CD8-positive, alpha-beta memory T cell (primary cell): Measurements from ENCODE around the gene REN. TPM values are rescaled to one million over a fixed set of nuclear protein-coding genes. Genes with fewer than 3 reads are reported as not detected.

ENCODE experiments used
- CTCF ChIA-PET: fragments of 350-600 bp; sonication (Branson Sonifier 250); formaldehyde crosslinking; loops from one replicate; lab custom pipeline; 2021; ENCODE audit warnings: antibody characterized with exemption; lab: Charles Lee
- POLR2A ChIA-PET: fragments of 350-600 bp; sonication (Branson Sonifier 250); formaldehyde crosslinking; loops from one replicate; lab custom pipeline; 2021; ENCODE audit warnings: antibody characterized with exemption; lab: Charles Lee
- DNase-seq, 5 donors: peaks; one replicate each; pipeline versions ENCODE4 v3.0.0 to v3.0.0-alpha.2; 2020 to 2022; ENCODE audit warnings: mixed read lengths in 1 of 5
- H3K27ac ChIP-seq: one replicate; pipeline ENCODE4 v1.7.0; 2013; ENCODE audit warnings: low read depth, mild to moderate bottlenecking, low read length, moderate library complexity
- H3K27me3 ChIP-seq: 2 replicates; pipeline ENCODE4 v1.7.0; 2013; ENCODE audit warnings: low read length, mild to moderate bottlenecking; ENCODE audit not compliant: insufficient read depth, poor library complexity, severe bottlenecking
- H3K36me3 ChIP-seq: 2 replicates; pipeline ENCODE4 v1.7.0; 2013; ENCODE audit warnings: mild to moderate bottlenecking, low read length, moderate library complexity; ENCODE audit not compliant: insufficient read depth
- H3K4me1 ChIP-seq: 2 replicates; pipeline ENCODE4 v1.7.0; 2013; ENCODE audit warnings: mild to moderate bottlenecking, low read length, moderate library complexity; ENCODE audit not compliant: insufficient read depth
- H3K4me3 ChIP-seq: 2 replicates; pipeline ENCODE4 v1.7.0; 2013; ENCODE audit warnings: mild to moderate bottlenecking, low read length
- H3K9me3 ChIP-seq: 2 replicates; pipeline ENCODE4 v1.7.0; 2013; ENCODE audit warnings: mild to moderate bottlenecking, low read length
- H3K27ac Mint-ChIP-seq, 8 donors: one replicate each; pipeline ENCODE4 v1.8.0; 2020 to 2021; ENCODE audit warnings: mixed read lengths in 8 of 8, mild to moderate bottlenecking in 6 of 8, inconsistent platforms in 3 of 8, moderate library complexity in 3 of 8
- H3K27me3 Mint-ChIP-seq, 2 donors: one replicate each; pipeline ENCODE4 v1.8.0; 2020 to 2021; ENCODE audit warnings: mixed read lengths in 2 of 2, mild to moderate bottlenecking in 1 of 2, moderate library complexity in 1 of 2
- H3K36me3 Mint-ChIP-seq, 3 donors: one replicate each; pipeline ENCODE4 v1.8.0; 2020 to 2021; ENCODE audit warnings: mixed read lengths in 3 of 3, inconsistent platforms in 1 of 3, mild to moderate bottlenecking in 1 of 3
- H3K4me1 Mint-ChIP-seq, 3 donors: one replicate each; pipeline ENCODE4 v1.8.0; 2020 to 2021; ENCODE audit warnings: mixed read lengths in 3 of 3, inconsistent platforms in 1 of 3, mild to moderate bottlenecking in 1 of 3
- H3K4me3 Mint-ChIP-seq, 7 donors: one replicate each; pipeline ENCODE4 v1.8.0; 2020 to 2021; ENCODE audit warnings: mixed read lengths in 7 of 7, mild to moderate bottlenecking in 6 of 7, moderate library complexity in 4 of 7, inconsistent platforms in 2 of 7
- H3K9me3 Mint-ChIP-seq, 5 donors: one replicate each; pipeline ENCODE4 v1.8.0; 2020 to 2022; ENCODE audit warnings: mixed read lengths in 5 of 5, mild to moderate bottlenecking in 3 of 5, moderate library complexity in 2 of 5, inconsistent platforms in 1 of 5
- polyA plus RNA-seq: library from polyadenylated mRNA; unstranded; fragments of 300-500 nt; fragmentation: Illumina TruSeq; gene quantifications from one replicate; pipeline ENCODE4 v1.2.3, GENCODE V29; 2021
- total RNA-seq, 2 experiments: library from RNA; stranded (reverse); gene quantifications; one replicate each; pipeline ENCODE4 v1.2.3, GENCODE V29; 2021

Gene REN
- total and polyA plus RNA-seq, 3 experiments from 2014 or later: not detected

- H3K27ac ChIP-seq: no peak overlapping the region
- H3K36me3 ChIP-seq: no peaks in the 10 kb centered on the region
- peaks cover 0 to 3% (median 1%) of the 10 kb centered on the region in 3 donors for H3K4me1 Mint-ChIP-seq
- H3K4me3 ChIP-seq: no peak overlapping the region
- H3K9me3 ChIP-seq: no peaks in the 10 kb centered on the region
- ChIA-PET POLR2A (no interaction called here), CTCF (no interaction called here)
- H3K36me3 Mint-ChIP-seq: peaks cover 0 to 3% (median 2%) of the 10 kb centered on the region in 3 donors
- H3K27ac Mint-ChIP-seq: no peak overlapping the region
- no peaks in the 10 kb centered on the region for H3K27me3 ChIP-seq
- no peaks in the 10 kb centered on the region for H3K4me1 ChIP-seq
- DNase-seq: no peak
- no peaks in the 10 kb centered on the region for H3K27me3 Mint-ChIP-seq
- no peaks in the 10 kb centered on the region for H3K9me3 Mint-ChIP-seq
- H3K4me3 Mint-ChIP-seq: no peak overlapping the region
Measured at GRCh38 chr1:204114606-204115005, 51.5 kb downstream of the REN start.

GRCh38 chr1:204113896-204114295 is 52.2 kb downstream of the REN start:
- Mint-ChIP-seq H3K36me3 (peaks cover 0 to 3% (median 2%) of the 10 kb centered on the region in 3 donors), H3K27me3 (no peaks in the 10 kb centered on the region), H3K4me1 (peaks cover 3% of the 10 kb centered on the region in 3 donors), H3K4me3 (no peak overlapping the region), H3K9me3 (no peaks in the 10 kb centered on the region), H3K27ac (peak overlapping the region in 2 of 8 donors; percentile 22 to 61)
- no peak overlapping the region for H3K27ac ChIP-seq
- no peaks in the 10 kb centered on the region for H3K36me3 ChIP-seq
- no peaks in the 10 kb centered on the region for H3K9me3 ChIP-seq
- no peaks in the 10 kb centered on the region for H3K27me3 ChIP-seq
- H3K4me1 ChIP-seq: no peaks in the 10 kb centered on the region
- H3K4me3 ChIP-seq: no peak overlapping the region
- ChIA-PET CTCF (no interaction called here), POLR2A (no interaction called here)
- no peak for DNase-seq

- Mint-ChIP-seq H3K4me3 (no peak overlapping the region), H3K36me3 (peaks cover 0 to 1% (median 0%) of the 10 kb centered on the region in 3 donors), H3K27me3 (no peaks in the 10 kb centered on the region), H3K9me3 (no peaks in the 10 kb centered on the region), H3K27ac (peak overlapping the region in 3 of 8 donors; percentile 22 to 73 (median 47)), H3K4me1 (peaks cover 3% of the 10 kb centered on the region in 3 donors)
- CTCF ChIA-PET: no interaction called here
- no peak overlapping the region for H3K27ac ChIP-seq
- no peak overlapping the region for H3K4me3 ChIP-seq
- H3K9me3 ChIP-seq: no peaks in the 10 kb centered on the region
- DNase-seq: no peak
- POLR2A ChIA-PET: no interaction called here
- no peaks in the 10 kb centered on the region for H3K36me3 ChIP-seq
- no peaks in the 10 kb centered on the region for H3K4me1 ChIP-seq
- no peaks in the 10 kb centered on the region for H3K27me3 ChIP-seq
Measured at GRCh38 chr1:204112876-204113730, 53.0 kb downstream of the REN start.

DNA sequence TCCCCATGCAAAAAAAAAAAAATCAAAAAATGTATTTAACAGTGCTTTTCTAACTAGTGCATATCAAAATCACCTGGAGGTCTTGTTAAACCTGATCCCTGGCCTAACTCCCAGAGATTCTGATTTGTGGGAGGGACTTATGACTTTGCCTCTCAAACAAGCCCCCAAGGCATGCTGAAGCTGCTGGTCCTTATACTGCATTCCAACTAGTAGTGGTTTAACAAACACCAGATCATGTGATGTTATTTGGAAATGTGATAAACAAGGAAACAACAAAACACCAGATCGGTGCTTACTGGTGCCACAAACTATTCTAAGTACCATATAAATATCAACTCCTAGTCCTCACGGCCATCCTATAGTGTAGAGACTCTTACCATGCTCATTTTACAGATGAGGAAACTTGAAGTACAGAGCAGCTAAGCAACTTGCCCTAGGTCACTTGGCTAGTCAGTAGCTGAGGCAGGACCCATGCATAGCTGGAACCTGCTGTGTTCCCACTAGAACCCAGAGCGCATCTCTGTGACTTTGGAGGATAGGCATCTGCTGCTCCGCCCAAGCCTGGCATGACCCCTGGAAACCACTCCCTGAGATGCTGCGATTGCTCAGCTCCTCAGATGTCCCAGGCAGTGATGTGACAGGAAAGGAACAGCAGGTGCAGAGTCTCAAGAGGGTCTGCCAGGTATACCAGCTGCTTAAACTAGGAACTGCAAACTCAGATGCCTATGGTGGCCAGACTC is 55.1 kb downstream of the REN start:
- Mint-ChIP-seq H3K4me1 (peaks cover 5 to 15% (median 9%) of the 10 kb centered on the region in 3 donors), H3K4me3 (no peak overlapping the region), H3K27me3 (no peaks in the 10 kb centered on the region), H3K27ac (peak overlapping the region in 2 of 8 donors; percentile 3 to 55), H3K36me3 (peaks cover 0 to 1% (median 0%) of the 10 kb centered on the region in 3 donors), H3K9me3 (no peaks in the 10 kb centered on the region)
- no peaks in the 10 kb centered on the region for H3K4me1 ChIP-seq
- H3K4me3 ChIP-seq: no peak overlapping the region
- H3K9me3 ChIP-seq: no peaks in the 10 kb centered on the region
- DNase-seq: no peak
- POLR2A ChIA-PET: no interaction called here
- CTCF ChIA-PET: no interaction called here
- no peaks in the 10 kb centered on the region for H3K27me3 ChIP-seq
- H3K36me3 ChIP-seq: no peaks in the 10 kb centered on the region
- no peak overlapping the region for H3K27ac ChIP-seq

DNA sequence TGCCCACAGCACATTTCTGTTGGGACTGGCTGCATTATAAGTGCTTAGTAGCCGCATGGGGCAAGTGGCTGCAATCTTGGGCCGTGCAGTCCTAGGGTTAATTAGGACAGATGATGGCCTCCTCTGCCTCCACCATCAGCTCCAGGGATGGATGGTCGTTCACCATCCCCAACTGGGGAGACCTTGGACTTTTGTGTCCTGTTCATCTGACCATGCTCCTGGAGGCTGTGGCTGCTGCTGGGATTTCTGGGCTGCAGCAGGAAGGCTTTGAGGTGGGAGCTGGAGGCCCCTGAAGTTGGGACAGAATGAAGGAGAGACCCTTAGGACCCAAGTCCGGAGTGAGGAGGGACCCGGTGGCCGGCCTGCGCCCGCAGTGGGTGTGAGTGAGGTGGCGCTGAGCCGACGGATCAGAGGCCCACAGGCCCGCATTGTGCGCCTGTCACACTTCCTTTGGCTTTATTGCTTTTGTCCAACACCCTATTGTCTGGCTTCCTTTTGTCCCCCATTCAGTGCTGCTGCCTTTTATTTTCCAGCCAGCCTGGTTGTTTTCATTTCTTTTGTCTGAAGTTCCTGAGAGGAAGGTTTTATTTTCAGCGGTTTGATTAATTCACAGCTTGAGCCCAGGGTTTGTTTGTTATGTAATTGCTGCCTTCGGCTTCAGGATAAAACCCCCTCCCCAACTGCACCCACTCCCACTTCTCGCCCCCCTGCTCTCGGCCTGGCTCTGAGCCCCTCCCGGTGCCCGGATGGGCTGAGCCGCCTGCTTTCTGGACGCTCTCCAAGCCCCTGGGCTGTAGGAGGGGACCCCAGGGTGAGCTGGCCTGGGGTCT is 57.6 kb downstream of the REN start:
- ChIA-PET CTCF (interaction anchor here (1.2 kb wide), 1 partner anchor 21 kb away, joined by 3 read pairs; no protein-coding TSS in a partner anchor), POLR2A (no interaction called here)
- Histone ChIP-seq H3K9me3 (no peaks in the 10 kb centered on the region), H3K27me3 (no peaks in the 10 kb centered on the region), H3K4me1 (peaks cover 22% of the 10 kb centered on the region), H3K27ac (no peak overlapping the region), H3K4me3 (no peak overlapping the region), H3K36me3 (no peaks in the 10 kb centered on the region)
- Mint-ChIP-seq H3K27me3 (no peaks in the 10 kb centered on the region), H3K4me3 (no peak overlapping the region), H3K27ac (peak overlapping the region in 5 of 8 donors; percentile 23 to 92 (median 58)), H3K36me3 (peaks cover 0 to 1% (median 0%) of the 10 kb centered on the region in 3 donors), H3K9me3 (no peaks in the 10 kb centered on the region), H3K4me1 (peaks cover 28 to 40% (median 33%) of the 10 kb centered on the region in 3 donors)
- no peak for DNase-seq

- no peak overlapping the region for H3K27ac ChIP-seq
Measured at GRCh38 chr1:204107892-204108291, 58.2 kb downstream of the REN start.

GRCh38 chr1:204106825-204107224 is 59.3 kb downstream of the REN start:
- peaks cover 42 to 56% (median 48%) of the 10 kb centered on the region in 3 donors for H3K4me1 Mint-ChIP-seq
- H3K27me3 Mint-ChIP-seq: no peaks in the 10 kb centered on the region
- H3K9me3 Mint-ChIP-seq: no peaks in the 10 kb centered on the region
- H3K4me3 ChIP-seq: no peak overlapping the region
- H3K27ac ChIP-seq: no peak overlapping the region
- H3K9me3 ChIP-seq: no peaks in the 10 kb centered on the region
- peaks cover 39% of the 10 kb centered on the region for H3K4me1 ChIP-seq
- POLR2A ChIA-PET: no interaction called here
- CTCF ChIA-PET: interaction anchor here (1.2 kb wide), 1 partner anchor 22 kb away, joined by 3 read pairs; no protein-coding TSS in a partner anchor
- DNase-seq: no peak
- no peaks in the 10 kb centered on the region for H3K27me3 ChIP-seq
- H3K36me3 Mint-ChIP-seq: no peaks in the 10 kb centered on the region
- H3K4me3 Mint-ChIP-seq: no peak overlapping the region
- no peaks in the 10 kb centered on the region for H3K36me3 ChIP-seq
- peak overlapping the region in 7 of 8 donors; percentile 45 to 80 (median 75) for H3K27ac Mint-ChIP-seq

More at GRCh38 chr1:204107892-204108291, 58.2 kb downstream of the REN start:
- Histone ChIP-seq H3K4me3 (no peak overlapping the region), H3K27me3 (no peaks in the 10 kb centered on the region), H3K36me3 (no peaks in the 10 kb centered on the region), H3K9me3 (no peaks in the 10 kb centered on the region), H3K4me1 (peaks cover 28% of the 10 kb centered on the region)
- Mint-ChIP-seq H3K36me3 (peaks cover 0 to 1% (median 0%) of the 10 kb centered on the region in 3 donors), H3K9me3 (no peaks in the 10 kb centered on the region), H3K27ac (peak overlapping the region in 5 of 8 donors; percentile 17 to 80 (median 47)), H3K4me3 (no peak overlapping the region), H3K27me3 (no peaks in the 10 kb centered on the region), H3K4me1 (peaks cover 34 to 46% (median 39%) of the 10 kb centered on the region in 3 donors)
- ChIA-PET POLR2A (no interaction called here), CTCF (interaction anchor here (1.2 kb wide), 1 partner anchor 21 kb away, joined by 3 read pairs; no protein-coding TSS in a partner anchor)
- DNase-seq: no peak
